Neuron (in vitro differentiated cells): ENCODE measurements around the gene AOPEP.

Experiments used
- H2AFZ ChIP-seq: one replicate; pipeline ENCODE4 v1.6.1; 2013; ENCODE audit warnings: low read depth, mild to moderate bottlenecking, inconsistent platforms, low read length, moderate library complexity
- H3K27me3 ChIP-seq: one replicate; pipeline ENCODE4 v1.6.1; 2013; ENCODE audit warnings: low read length; ENCODE audit not compliant: insufficient read depth
- H3K36me3 ChIP-seq: one replicate; pipeline ENCODE4 v1.6.1; 2013; ENCODE audit warnings: low read length; ENCODE audit not compliant: insufficient read depth
- H3K4me1 ChIP-seq: one replicate; pipeline ENCODE4 v1.6.1; 2013; ENCODE audit warnings: low read length; ENCODE audit not compliant: insufficient read depth
- H3K4me3 ChIP-seq: 2 replicates; pipeline ENCODE4 v1.5.1; 2013; ENCODE audit warnings: mild to moderate bottlenecking, low read length, moderate library complexity
- H3K9me3 ChIP-seq: one replicate; pipeline ENCODE4 v1.6.1; 2013; ENCODE audit warnings: low read length

AOPEP gene

GRCh38 chr9:94726495-94727191 is at the start of gene AOPEP:
AOPEP (plus strand) TSS chr9:94726699; CDS start chr9:94759784, 33,085 bp downstream.
- H3K4me3 ChIP-seq, result peak within 1 kb of the TSS; percentile 86
- peaks cover 10% of the 10 kb centered on the region for H3K4me1 ChIP-seq
- no peaks in the 10 kb centered on the region for H3K9me3 ChIP-seq
- H3K36me3 ChIP-seq, result no peaks in the 10 kb centered on the region
- H2AFZ ChIP-seq, result peak within 1 kb of the TSS; percentile 80
- no peaks in the 10 kb centered on the region for H3K27me3 ChIP-seq

GRCh38 chr9:94677929-94678328 is 48.6 kb upstream of the AOPEP start:
- Histone ChIP-seq H3K36me3 (no peaks in the 10 kb centered on the region), H3K9me3 (no peaks in the 10 kb centered on the region), H3K4me3 (no peak overlapping the region), H2AFZ (no peak overlapping the region), H3K4me1 (peaks cover 5% of the 10 kb centered on the region), H3K27me3 (peaks cover 5% of the 10 kb centered on the region)

GRCh38 chr9:94679587-94679986 is 46.9 kb upstream of the AOPEP start:
- no peak overlapping the region for H2AFZ ChIP-seq
- H3K27me3 ChIP-seq, result peaks cover 5% of the 10 kb centered on the region
- H3K36me3 ChIP-seq, result no peaks in the 10 kb centered on the region
- H3K4me3 ChIP-seq, result no peak overlapping the region
- peaks cover 5% of the 10 kb centered on the region for H3K4me1 ChIP-seq
- no peaks in the 10 kb centered on the region for H3K9me3 ChIP-seq

- peaks cover 5% of the 10 kb centered on the region for H3K4me1 ChIP-seq
- no peaks in the 10 kb centered on the region for H3K36me3 ChIP-seq
- no peak overlapping the region for H2AFZ ChIP-seq
- H3K27me3 ChIP-seq, result peaks cover 5% of the 10 kb centered on the region
- no peaks in the 10 kb centered on the region for H3K9me3 ChIP-seq
- H3K4me3 ChIP-seq, result no peak overlapping the region
These were observed 46.5 kb upstream of the AOPEP start for GRCh38 chr9:94680020-94680419.

- Histone ChIP-seq H3K4me3 (no peak overlapping the region), H3K9me3 (no peaks in the 10 kb centered on the region), H3K27me3 (peaks cover 5% of the 10 kb centered on the region), H2AFZ (peak overlapping the region; percentile 53), H3K36me3 (no peaks in the 10 kb centered on the region), H3K4me1 (peaks cover 5% of the 10 kb centered on the region)
These were observed 45.9 kb upstream of the AOPEP start for GRCh38 chr9:94680621-94681020.

GRCh38 chr9:94681508-94681907 is 45.0 kb upstream of the AOPEP start:
- no peaks in the 10 kb centered on the region for H3K9me3 ChIP-seq
- H3K27me3 ChIP-seq, result peaks cover 5% of the 10 kb centered on the region
- peaks cover 5% of the 10 kb centered on the region for H3K4me1 ChIP-seq
- H3K4me3 ChIP-seq, result no peak overlapping the region
- H3K36me3 ChIP-seq, result no peaks in the 10 kb centered on the region
- H2AFZ ChIP-seq, result peak overlapping the region; percentile 53

- no peak overlapping the region for H3K4me3 ChIP-seq
- no peak overlapping the region for H2AFZ ChIP-seq
- H3K4me1 ChIP-seq, result peaks cover 5% of the 10 kb centered on the region
- H3K9me3 ChIP-seq, result no peaks in the 10 kb centered on the region
- H3K36me3 ChIP-seq, result no peaks in the 10 kb centered on the region
- no peaks in the 10 kb centered on the region for H3K27me3 ChIP-seq
These were observed 41.1 kb upstream of the AOPEP start for GRCh38 chr9:94685359-94685758.

- H2AFZ ChIP-seq, result no peak overlapping the region
- no peak overlapping the region for H3K4me3 ChIP-seq
- H3K9me3 ChIP-seq, result no peaks in the 10 kb centered on the region
- H3K27me3 ChIP-seq, result no peaks in the 10 kb centered on the region
- no peaks in the 10 kb centered on the region for H3K4me1 ChIP-seq
- no peaks in the 10 kb centered on the region for H3K36me3 ChIP-seq
These were observed 39.0 kb upstream of the AOPEP start for GRCh38 chr9:94687451-94687850.

GRCh38 chr9:94690344-94690743 is 36.2 kb upstream of the AOPEP start:
- Histone ChIP-seq H3K4me3 (no peak overlapping the region), H3K4me1 (peaks cover 7% of the 10 kb centered on the region), H3K36me3 (no peaks in the 10 kb centered on the region), H2AFZ (no peak overlapping the region), H3K27me3 (no peaks in the 10 kb centered on the region), H3K9me3 (no peaks in the 10 kb centered on the region)

- Histone ChIP-seq H3K4me3 (no peak overlapping the region), H3K27me3 (no peaks in the 10 kb centered on the region), H3K4me1 (peaks cover 7% of the 10 kb centered on the region), H3K9me3 (no peaks in the 10 kb centered on the region), H3K36me3 (no peaks in the 10 kb centered on the region), H2AFZ (no peak overlapping the region)
These were observed 33.9 kb upstream of the AOPEP start for GRCh38 chr9:94692601-94693000.

GRCh38 chr9:94693485-94694204 is 32.9 kb upstream of the AOPEP start:
- Histone ChIP-seq H2AFZ (no peak overlapping the region), H3K27me3 (no peaks in the 10 kb centered on the region), H3K4me3 (no peak overlapping the region), H3K4me1 (peaks cover 13% of the 10 kb centered on the region), H3K9me3 (no peaks in the 10 kb centered on the region), H3K36me3 (no peaks in the 10 kb centered on the region)

GRCh38 chr9:94696545-94696944 is 30.0 kb upstream of the AOPEP start:
- Histone ChIP-seq H3K27me3 (no peaks in the 10 kb centered on the region), H2AFZ (no peak overlapping the region), H3K9me3 (peaks cover 2% of the 10 kb centered on the region), H3K36me3 (no peaks in the 10 kb centered on the region), H3K4me3 (no peak overlapping the region), H3K4me1 (peaks cover 13% of the 10 kb centered on the region)

- Histone ChIP-seq H3K9me3 (peaks cover 2% of the 10 kb centered on the region), H2AFZ (no peak overlapping the region), H3K27me3 (no peaks in the 10 kb centered on the region), H3K4me1 (peaks cover 13% of the 10 kb centered on the region), H3K36me3 (no peaks in the 10 kb centered on the region), H3K4me3 (no peak overlapping the region)
These were observed 28.4 kb upstream of the AOPEP start for GRCh38 chr9:94697972-94698581.
